Activated T-helper 17 cell treated with anti-CD3 and anti-CD28 coated beads, Interleukin-2, amount 50 U/mL, for 72 hours (primary cell): ENCODE data around the gene C22orf39. TPM values are rescaled to one million over a fixed set of nuclear protein-coding genes. Genes with fewer than 3 reads are reported as not detected.

Source experiments
- ATAC-seq: fragments of 150-1000 bp; cut with Tn5 transposase; replicated peaks from 2 replicates; pipeline ENCODE4 v1.10.0; 2021; ENCODE audit warnings: mild to moderate bottlenecking, moderate library complexity
- H3K27ac Mint-ChIP-seq: one replicate; pipeline ENCODE4 v1.8.0; 2022; ENCODE audit warnings: mixed read lengths
- H3K27me3 Mint-ChIP-seq: one replicate; pipeline ENCODE4 v1.8.0; 2022; ENCODE audit warnings: mixed read lengths
- H3K36me3 Mint-ChIP-seq: one replicate; pipeline ENCODE4 v1.8.0; 2022; ENCODE audit warnings: low read depth, mild to moderate bottlenecking, mixed read lengths
- H3K4me1 Mint-ChIP-seq: one replicate; pipeline ENCODE4 v1.8.0; 2022; ENCODE audit warnings: mixed read lengths
- H3K4me3 Mint-ChIP-seq: one replicate; pipeline ENCODE4 v1.8.0; 2022; ENCODE audit warnings: mild to moderate bottlenecking, mixed read lengths
- H3K9me3 Mint-ChIP-seq: one replicate; pipeline ENCODE4 v1.8.0; 2022; ENCODE audit warnings: mixed read lengths
- total RNA-seq, 2 donors: library from RNA; stranded (reverse); gene quantifications; one replicate each; pipeline ENCODE4 v1.2.3, GENCODE V29; 2022

Gene C22orf39
- total RNA-seq, 2 donors from 2014 or later, result 18.6 to 21.7 TPM

GRCh38 chr22:19466848-19467752 lies 19.6 kb upstream of the C22orf39 start:
- no peaks in the 10 kb centered on the region for H3K27me3 Mint-ChIP-seq
- peaks cover 97% of the 10 kb centered on the region for H3K36me3 Mint-ChIP-seq
- no peak overlapping the region for H3K4me3 Mint-ChIP-seq

GRCh38 chr22:19466126-19466716 lies 18.7 kb upstream of the C22orf39 start:
- no peaks in the 10 kb centered on the region for H3K27me3 Mint-ChIP-seq
- no peak overlapping the region for H3K27ac Mint-ChIP-seq
- ATAC-seq, result no peak
- H3K4me3 Mint-ChIP-seq, result no peak overlapping the region
- H3K36me3 Mint-ChIP-seq, result peaks cover 97% of the 10 kb centered on the region
- H3K9me3 Mint-ChIP-seq, result no peaks in the 10 kb centered on the region
- no peaks in the 10 kb centered on the region for H3K4me1 Mint-ChIP-seq

More at GRCh38 chr22:19466848-19467752, 19.6 kb upstream of the C22orf39 start:
- Mint-ChIP-seq H3K9me3 (no peaks in the 10 kb centered on the region), H3K27ac (no peak overlapping the region), H3K4me1 (no peaks in the 10 kb centered on the region)
- no peak for ATAC-seq

GRCh38 chr22:19464975-19465374 lies 17.5 kb upstream of the C22orf39 start:
- Mint-ChIP-seq H3K36me3 (peaks cover 97% of the 10 kb centered on the region), H3K4me3 (no peak overlapping the region), H3K4me1 (no peaks in the 10 kb centered on the region), H3K9me3 (no peaks in the 10 kb centered on the region), H3K27me3 (no peaks in the 10 kb centered on the region), H3K27ac (peak overlapping the region; percentile 82)
- no peak for ATAC-seq

GRCh38 chr22:19464546-19464945 lies 17.0 kb upstream of the C22orf39 start:
- H3K27me3 Mint-ChIP-seq, result no peaks in the 10 kb centered on the region
- H3K27ac Mint-ChIP-seq, result peak overlapping the region; percentile 36
- no peaks in the 10 kb centered on the region for H3K4me1 Mint-ChIP-seq
- peaks cover 97% of the 10 kb centered on the region for H3K36me3 Mint-ChIP-seq
- no peak overlapping the region for H3K4me3 Mint-ChIP-seq
- ATAC-seq, result no peak
- no peaks in the 10 kb centered on the region for H3K9me3 Mint-ChIP-seq

- H3K4me3 Mint-ChIP-seq, result no peak overlapping the region
- H3K36me3 Mint-ChIP-seq, result peaks cover 97% of the 10 kb centered on the region
- no peaks in the 10 kb centered on the region for H3K27me3 Mint-ChIP-seq
- no peaks in the 10 kb centered on the region for H3K4me1 Mint-ChIP-seq
- no peaks in the 10 kb centered on the region for H3K9me3 Mint-ChIP-seq
- peak overlapping the region; percentile 62 for H3K27ac Mint-ChIP-seq
- ATAC-seq, result no peak
These were observed 16.3 kb upstream of the C22orf39 start for GRCh38 chr22:19463491-19464469.

GRCh38 chr22:19463008-19463407 lies 15.5 kb upstream of the C22orf39 start:
- Mint-ChIP-seq H3K9me3 (no peaks in the 10 kb centered on the region), H3K4me3 (no peak overlapping the region), H3K27ac (peak overlapping the region; percentile 62), H3K27me3 (no peaks in the 10 kb centered on the region), H3K4me1 (no peaks in the 10 kb centered on the region), H3K36me3 (peaks cover 97% of the 10 kb centered on the region)
- no peak for ATAC-seq

- Mint-ChIP-seq H3K4me3 (no peak overlapping the region), H3K9me3 (no peaks in the 10 kb centered on the region), H3K4me1 (no peaks in the 10 kb centered on the region), H3K27ac (peak overlapping the region; percentile 50), H3K36me3 (peaks cover 97% of the 10 kb centered on the region), H3K27me3 (no peaks in the 10 kb centered on the region)
- ATAC-seq, result no peak
These were observed 14.0 kb upstream of the C22orf39 start for GRCh38 chr22:19461506-19461905.

- no peak for ATAC-seq
- Mint-ChIP-seq H3K4me1 (no peaks in the 10 kb centered on the region), H3K9me3 (no peaks in the 10 kb centered on the region), H3K27ac (no peak overlapping the region), H3K36me3 (peaks cover 97% of the 10 kb centered on the region), H3K4me3 (no peak overlapping the region), H3K27me3 (no peaks in the 10 kb centered on the region)
These were observed 12.5 kb upstream of the C22orf39 start for GRCh38 chr22:19460036-19460435.

- no peak overlapping the region for H3K27ac Mint-ChIP-seq
- peaks cover 97% of the 10 kb centered on the region for H3K36me3 Mint-ChIP-seq
- no peaks in the 10 kb centered on the region for H3K9me3 Mint-ChIP-seq
- H3K4me3 Mint-ChIP-seq, result no peak overlapping the region
- no peak for ATAC-seq
- no peaks in the 10 kb centered on the region for H3K27me3 Mint-ChIP-seq
- peaks cover 8% of the 10 kb centered on the region for H3K4me1 Mint-ChIP-seq
These were observed 10.4 kb upstream of the C22orf39 start for GRCh38 chr22:19457828-19458428.

GRCh38 chr22:19456541-19456940 lies 9.0 kb upstream of the C22orf39 start:
- Mint-ChIP-seq H3K27ac (no peak overlapping the region), H3K4me1 (peaks cover 8% of the 10 kb centered on the region), H3K4me3 (no peak overlapping the region), H3K9me3 (no peaks in the 10 kb centered on the region), H3K36me3 (peaks cover 100% of the 10 kb centered on the region), H3K27me3 (no peaks in the 10 kb centered on the region)
- no peak for ATAC-seq

GRCh38 chr22:19455585-19456370 lies 8.3 kb upstream of the C22orf39 start:
- Mint-ChIP-seq H3K4me3 (no peak overlapping the region), H3K9me3 (no peaks in the 10 kb centered on the region), H3K36me3 (peaks cover 100% of the 10 kb centered on the region), H3K27ac (peak overlapping the region; percentile 42), H3K27me3 (no peaks in the 10 kb centered on the region), H3K4me1 (peaks cover 8% of the 10 kb centered on the region)
- ATAC-seq, result no peak

GRCh38 chr22:19455033-19455432 lies 7.5 kb upstream of the C22orf39 start:
- peak overlapping the region; percentile 42 for H3K27ac Mint-ChIP-seq

GRCh38 chr22:19454156-19454555 lies 6.6 kb upstream of the C22orf39 start:
- Mint-ChIP-seq H3K27ac (peak overlapping the region; percentile 42), H3K4me3 (no peak overlapping the region), H3K36me3 (peaks cover 100% of the 10 kb centered on the region), H3K9me3 (no peaks in the 10 kb centered on the region), H3K27me3 (no peaks in the 10 kb centered on the region), H3K4me1 (peaks cover 8% of the 10 kb centered on the region)
- ATAC-seq, result no peak

More at GRCh38 chr22:19455033-19455432, 7.5 kb upstream of the C22orf39 start:
- no peaks in the 10 kb centered on the region for H3K9me3 Mint-ChIP-seq
- H3K36me3 Mint-ChIP-seq, result peaks cover 100% of the 10 kb centered on the region
- no peak for ATAC-seq
- H3K27me3 Mint-ChIP-seq, result no peaks in the 10 kb centered on the region
- no peak overlapping the region for H3K4me3 Mint-ChIP-seq
- peaks cover 8% of the 10 kb centered on the region for H3K4me1 Mint-ChIP-seq
